T follicular helper cell (primary cell): Measurements from ENCODE around the gene GIGYF1.

ENCODE experiments used
- DNase-seq: peaks from one replicate; pipeline ENCODE4 v3.0.0-alpha.2; 2020; ENCODE audit warnings: low read depth

The GIGYF1 gene

GRCh38 chr7:100683659-100684533 is 10.2 kb downstream of the GIGYF1 start:
- no peak for DNase-seq

DNA sequence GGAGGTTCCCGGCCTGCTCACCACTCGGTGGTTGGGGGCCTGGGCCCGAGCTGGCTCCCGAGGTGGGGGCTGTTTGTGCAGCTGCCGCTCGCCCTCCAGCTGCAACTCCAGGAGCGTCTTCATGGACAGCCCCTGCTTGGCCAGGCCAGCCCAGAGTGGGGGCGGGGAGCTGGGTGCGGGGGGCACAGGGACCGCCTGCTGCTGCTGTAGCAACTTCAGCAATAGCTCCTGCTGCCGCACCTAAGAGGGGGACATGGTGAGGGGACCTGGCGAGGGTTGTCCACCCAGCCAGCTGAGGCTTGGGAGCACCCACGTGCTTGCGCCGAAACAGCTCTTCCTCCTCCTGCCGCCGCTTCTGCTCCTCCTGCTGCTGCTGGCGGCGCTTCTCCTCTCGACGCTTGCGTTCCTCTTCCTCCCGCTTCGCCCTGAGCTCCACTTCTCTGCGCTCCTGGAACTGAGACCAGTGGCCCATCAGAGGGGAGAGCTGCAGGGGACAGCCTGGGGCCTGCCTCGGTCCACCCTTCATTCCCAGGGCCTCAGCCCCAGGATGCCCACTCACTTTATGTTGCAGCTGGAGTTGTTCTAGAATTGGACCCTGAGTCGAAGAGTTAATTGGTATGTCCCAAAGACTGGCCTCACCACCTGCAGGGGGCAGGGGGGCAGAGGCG is 10.9 kb downstream of the GIGYF1 start:
- no peak for DNase-seq

GRCh38 chr7:100682228-100682741 is 11.8 kb downstream of the GIGYF1 start:
- no peak for DNase-seq

- DNase-seq, result no peak
Measured at GRCh38 chr7:100681491-100682227, 12.4 kb downstream of the GIGYF1 start.

DNA sequence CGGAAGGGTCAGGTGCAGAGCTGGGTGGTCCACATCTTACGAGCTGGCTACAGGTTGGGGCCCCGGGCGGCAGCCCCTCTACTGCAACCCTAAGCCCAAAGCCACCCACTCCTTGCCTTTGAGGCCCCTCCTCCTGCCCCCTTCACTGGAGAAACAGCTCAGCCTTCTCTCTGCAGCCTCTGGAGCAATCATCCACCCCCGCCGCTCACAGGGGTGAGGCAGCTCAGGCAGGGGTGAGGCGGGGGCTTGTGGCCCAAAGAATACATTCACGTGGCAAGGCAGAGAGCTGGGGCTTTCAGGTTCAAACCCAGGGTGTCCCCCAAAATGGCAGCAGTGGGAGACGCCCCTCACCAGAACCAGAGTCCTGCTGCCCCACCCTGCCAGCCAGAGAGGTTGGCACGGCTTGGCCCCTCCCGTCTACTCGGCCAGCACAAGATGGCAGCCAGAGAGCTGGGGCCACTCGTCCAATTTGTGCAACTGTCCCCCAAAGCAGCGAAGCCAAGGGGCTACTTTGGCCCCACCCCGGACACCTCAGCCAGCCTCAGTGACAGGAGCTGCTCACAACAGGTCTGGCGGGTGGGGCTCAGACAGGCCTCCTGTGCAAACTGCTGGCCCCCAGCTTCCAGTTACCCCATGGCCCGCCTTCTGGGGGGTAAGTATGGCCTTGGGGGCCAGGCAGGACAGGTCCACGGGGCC is 13.3 kb downstream of the GIGYF1 start:
- DNase-seq, result no peak

- DNase-seq, result no peak
Measured at GRCh38 chr7:100679927-100680575, 14.0 kb downstream of the GIGYF1 start.

DNA sequence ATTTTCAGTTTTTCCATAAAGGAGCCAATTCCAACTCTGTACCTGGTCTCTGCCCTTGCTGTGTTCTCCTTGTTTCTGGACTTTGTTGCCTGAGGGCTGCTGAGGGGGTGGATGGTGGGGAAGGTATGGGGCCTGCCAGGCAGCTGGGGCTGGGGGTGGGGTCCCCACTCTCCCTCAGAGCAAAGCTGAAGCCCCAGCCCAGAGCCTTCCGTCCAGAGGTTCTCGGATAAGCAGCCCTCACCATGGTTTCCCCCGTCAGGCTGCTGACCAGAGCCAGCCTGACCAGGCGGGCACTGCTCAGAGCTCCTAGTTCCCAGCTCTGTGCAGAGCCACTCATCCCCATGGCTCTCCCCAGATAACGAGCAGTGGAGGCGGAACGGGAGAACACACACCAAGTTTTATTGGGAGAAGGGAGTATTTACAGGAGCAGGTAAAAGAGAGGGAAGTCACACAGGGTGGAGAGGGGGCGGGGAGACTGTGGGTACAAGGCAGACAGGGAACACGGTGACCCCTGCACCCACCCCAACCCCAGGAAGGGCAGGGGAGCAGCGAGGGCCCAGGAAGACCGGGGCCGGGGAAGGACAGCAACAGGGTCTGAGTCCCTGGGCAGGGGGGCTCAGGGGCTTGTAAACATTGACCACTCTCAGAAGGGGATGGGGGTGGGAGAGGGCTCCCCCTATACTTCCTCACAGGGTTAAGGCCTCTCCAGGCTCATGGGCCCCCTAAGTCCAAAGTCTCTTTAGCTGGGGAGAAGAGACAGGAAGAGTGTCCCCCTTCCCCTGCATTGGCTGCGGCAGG is 14.7 kb downstream of the GIGYF1 start:
- no peak for DNase-seq

DNA sequence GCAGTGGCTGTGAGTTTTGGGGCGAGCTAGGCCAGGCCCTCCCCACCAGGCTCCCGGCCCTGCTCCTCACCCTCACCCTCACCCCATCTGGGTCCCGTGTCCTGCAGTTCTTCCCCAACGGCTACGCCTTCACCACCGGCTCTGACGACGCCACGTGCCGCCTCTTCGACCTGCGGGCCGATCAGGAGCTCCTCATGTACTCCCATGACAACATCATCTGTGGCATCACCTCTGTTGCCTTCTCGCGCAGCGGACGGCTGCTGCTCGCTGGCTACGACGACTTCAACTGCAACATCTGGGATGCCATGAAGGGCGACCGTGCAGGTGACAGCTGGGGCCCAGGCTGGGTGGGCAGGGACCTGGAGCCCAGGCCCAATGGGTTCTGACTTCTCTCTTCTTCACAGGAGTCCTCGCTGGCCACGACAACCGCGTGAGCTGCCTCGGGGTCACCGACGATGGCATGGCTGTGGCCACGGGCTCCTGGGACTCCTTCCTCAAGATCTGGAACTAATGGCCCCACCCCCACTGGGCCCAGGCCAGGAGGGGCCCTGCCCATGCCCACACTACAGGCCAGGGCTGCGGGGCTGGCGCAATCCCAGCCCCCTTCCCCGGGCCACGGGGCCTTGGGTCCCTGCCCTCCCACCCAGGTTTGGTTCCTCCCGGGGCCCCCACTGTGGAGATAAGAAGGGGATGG is 15.6 kb downstream of the GIGYF1 start:
- DNase-seq, result no peak

DNA sequence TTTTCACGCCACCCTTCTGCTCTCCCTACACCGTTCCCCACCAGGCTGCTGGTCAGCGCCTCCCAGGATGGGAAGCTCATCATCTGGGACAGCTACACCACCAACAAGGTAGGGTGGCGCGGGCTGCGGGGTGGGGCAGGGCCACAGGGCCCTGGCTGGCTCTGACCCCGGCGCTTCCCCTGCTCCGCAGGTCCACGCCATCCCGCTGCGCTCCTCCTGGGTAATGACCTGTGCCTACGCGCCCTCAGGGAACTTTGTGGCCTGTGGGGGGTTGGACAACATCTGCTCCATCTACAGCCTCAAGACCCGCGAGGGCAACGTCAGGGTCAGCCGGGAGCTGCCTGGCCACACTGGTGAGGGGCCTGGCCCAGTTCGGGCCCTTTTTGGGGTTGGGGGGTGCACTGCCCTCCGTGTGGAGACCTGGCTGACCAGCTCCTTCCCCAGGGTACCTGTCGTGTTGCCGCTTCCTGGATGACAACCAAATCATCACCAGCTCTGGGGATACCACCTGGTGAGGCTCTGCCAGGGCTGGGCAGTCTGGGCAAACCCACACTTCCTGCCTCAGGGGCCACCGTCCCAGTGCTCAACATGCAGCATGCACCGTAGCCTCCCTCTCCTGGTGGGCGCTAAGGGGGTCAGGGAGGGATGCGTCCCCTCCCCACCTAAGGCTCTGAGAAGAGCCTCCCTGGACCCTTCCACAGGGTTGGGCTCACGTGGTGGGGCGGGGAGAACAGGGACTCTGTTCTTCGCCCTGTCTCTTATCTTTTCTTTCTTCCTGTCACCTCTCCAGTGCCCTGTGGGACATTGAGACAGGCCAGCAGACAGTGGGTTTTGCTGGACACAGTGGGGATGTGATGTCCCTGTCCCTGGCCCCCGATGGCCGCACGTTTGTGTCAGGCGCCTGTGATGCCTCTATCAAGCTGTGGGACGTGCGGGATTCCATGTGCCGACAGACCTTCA is 16.5 kb downstream of the GIGYF1 start:
- no peak for DNase-seq

DNA sequence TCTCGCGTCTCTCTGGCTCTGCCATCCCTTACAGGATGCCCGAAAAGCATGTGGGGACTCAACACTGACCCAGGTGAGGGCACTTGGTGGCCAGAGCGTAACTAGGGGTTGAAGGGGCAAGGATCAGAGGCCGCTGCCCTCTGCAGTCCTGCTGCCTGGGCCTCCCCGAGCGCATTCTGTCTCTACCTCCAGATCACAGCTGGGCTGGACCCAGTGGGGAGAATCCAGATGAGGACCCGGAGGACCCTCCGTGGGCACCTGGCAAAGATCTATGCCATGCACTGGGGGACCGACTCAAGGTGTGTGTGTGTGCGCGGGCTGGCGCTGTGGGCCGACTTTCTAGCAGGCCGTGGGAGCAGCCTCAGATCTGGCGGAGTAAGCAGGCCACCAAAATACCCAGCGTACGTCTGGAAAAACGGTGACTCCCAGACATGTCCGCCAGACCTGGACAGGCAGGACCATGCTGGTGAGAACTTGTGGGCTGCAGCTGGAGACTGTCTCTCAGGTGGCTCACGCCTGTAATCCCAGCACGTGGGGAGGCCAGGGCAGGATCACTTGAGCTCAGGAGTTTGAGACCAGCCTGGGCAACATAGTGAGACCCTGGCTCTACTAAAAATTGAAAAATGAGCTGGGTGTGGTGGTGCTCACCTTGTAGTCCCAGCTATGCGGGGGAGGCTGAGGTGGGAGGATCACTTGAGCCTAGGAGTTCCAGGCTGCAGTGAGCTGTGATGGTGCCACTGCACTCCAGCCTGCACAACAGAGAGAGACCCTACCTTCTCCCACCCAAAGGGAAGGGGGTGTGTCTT is 17.3 kb downstream of the GIGYF1 start:
- no peak for DNase-seq

DNA sequence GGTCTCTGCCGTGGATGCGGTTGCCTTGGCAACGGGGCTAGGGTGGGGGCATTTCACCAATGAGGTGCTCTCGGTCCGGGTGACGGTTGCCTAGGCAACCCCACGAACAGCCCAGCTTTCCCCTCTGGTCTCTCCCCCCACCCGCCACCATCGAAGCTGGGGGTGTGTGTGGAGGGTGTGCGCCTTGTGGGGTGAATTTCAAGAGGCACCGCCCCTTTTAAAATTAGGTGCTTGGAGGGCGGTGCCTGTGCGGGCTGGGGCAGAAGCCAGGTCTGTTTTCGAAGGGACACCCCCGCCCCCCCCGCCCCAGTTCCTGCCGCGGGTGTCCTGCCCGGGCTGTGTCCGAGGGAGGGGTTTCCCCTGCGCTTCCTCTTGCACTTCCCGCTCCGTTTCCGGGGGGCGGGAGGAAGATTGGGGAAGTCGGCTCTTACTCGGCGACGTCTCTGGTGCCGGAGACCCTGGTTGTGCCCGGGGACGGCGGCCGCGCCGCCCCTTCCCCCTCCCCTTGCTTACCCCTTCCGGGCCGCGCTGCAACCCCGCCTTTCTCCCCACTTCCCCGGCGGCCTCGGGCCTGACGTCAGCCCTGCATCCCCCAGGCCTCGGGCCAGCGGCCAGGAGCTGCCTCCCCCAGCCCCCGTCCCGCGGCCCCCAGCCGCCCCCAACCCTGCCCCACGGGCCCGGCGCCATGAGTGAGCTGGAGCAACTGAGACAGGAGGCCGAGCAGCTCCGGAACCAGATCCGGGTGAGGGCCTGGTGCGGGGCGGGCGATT is 18.3 kb downstream of the GIGYF1 start:
- peak; percentile 91 for DNase-seq

GRCh38 chr7:100675105-100675451 is 19.0 kb downstream of the GIGYF1 start:
- no peak for DNase-seq

DNA sequence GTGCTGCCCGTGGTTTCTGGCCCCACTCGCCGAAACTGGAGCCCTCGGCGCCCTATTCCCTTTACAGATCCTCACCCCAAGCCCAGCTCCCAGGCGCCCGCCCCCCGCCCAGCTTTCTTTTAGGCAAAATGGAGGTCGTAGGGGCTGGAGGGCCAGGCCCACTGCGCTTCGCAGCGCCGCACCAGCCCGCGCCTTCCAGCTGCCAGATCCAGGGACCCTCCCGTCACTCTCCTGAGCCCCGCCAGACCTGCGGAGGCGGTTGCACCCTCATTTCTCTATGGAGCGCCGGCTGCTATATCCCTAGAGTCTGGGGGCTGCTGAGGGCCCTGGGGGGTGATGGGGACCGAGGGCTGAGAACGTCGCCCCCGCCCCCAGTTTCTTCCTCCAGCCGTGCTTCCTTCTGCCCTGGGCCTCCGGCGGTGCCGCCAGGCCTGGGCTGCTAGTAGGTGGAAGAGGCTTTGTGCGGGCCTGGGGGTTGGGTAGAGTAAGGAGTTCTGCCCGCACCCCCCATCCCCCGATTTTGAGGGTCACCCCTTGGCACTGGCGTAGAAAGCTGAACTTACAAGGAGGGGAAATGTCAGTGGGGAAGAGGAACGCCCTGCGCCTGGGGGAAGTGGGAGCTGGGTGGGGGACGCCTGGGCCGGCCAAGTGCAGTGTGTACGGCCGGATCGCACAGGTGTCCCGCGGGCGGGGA is 19.5 kb downstream of the GIGYF1 start:
- DNase-seq, result no peak

GRCh38 chr7:100673942-100674410 is 20.1 kb downstream of the GIGYF1 start:
- no peak for DNase-seq

DNA sequence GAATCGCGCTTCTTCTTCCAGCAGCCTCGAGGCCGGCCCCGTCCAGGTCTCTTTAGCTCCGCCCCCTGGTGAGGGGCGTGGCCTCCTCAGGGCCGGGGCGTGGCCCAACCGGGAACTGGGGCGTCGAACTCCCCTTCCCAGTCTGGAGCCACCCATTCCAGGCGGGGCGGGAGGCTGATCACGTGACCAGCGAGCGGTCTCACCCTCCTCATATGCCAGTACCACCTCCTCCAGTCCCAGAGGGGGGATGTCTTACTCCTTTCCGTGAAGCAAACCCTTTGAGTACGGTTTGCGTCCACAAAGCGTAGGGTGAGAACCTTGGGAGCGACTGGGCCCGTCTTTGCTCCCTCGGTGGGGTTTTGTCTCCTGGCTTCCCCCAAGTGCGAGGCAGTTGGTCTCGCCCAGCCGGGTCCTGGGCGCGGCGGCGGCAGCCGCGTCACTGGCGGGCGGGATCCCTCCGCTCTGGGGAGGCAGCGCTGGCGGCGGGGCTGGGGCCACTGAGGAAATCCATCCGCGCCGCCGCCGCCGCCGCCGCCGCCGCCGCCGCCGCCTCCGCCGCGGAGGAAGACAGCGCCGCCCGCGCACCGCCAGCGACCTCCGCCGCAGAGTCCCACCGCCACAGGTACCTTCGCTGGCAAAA is 20.6 kb downstream of the GIGYF1 start, which contains the start of gene GNB2:
GNB2 (plus strand) TSS at position 439 of the 640 bp plus-strand sequence. CDS start 2,526 bp downstream, outside the sequence.
- peak; percentile 93 for DNase-seq
